ENCODE results near the gene ATG7.
A peak's percentile ranks its signal among the peaks of the same experiment; 100 is the strongest.
"Not testable (repeated sequence)": the region's sequence is repeated elsewhere in the genome, so short reads cannot be mapped to it uniquely, and the experiment has no call there.

ATG7 gene

GRCh38 chr3:11457135-11457534 is 184.9 kb downstream of the ATG7 start:
- DNase-seq (ENCODE audit: low read depth in 2 of 2): no peak
- no peak overlapping the region for H3K4me3 ChIP-seq (replicated peaks in 1 of 2; ENCODE audit: low read depth in 2 of 2, low read length in 2 of 2)
- no peak for TF ChIP-seq CTCF (IDR thresholded peaks at IDR 0.05; ENCODE audit: low read depth, low read length)

GRCh38 chr3:11459186-11459824 is 187.1 kb downstream of the ATG7 start:
- TF ChIP-seq CTCF (IDR thresholded peaks at IDR 0.05; ENCODE audit: low read depth, low read length): no peak
- peak in 1 of 2 donors; percentile 77 for DNase-seq (ENCODE audit: low read depth in 2 of 2)
- H3K4me3 ChIP-seq (replicated peaks in 1 of 2; ENCODE audit: low read depth in 2 of 2, low read length in 2 of 2): no peak overlapping the region

GRCh38 chr3:11461226-11461625 is 189.0 kb downstream of the ATG7 start:
- TF ChIP-seq CTCF (IDR thresholded peaks at IDR 0.05; ENCODE audit: low read depth, low read length): no peak
- no peak for DNase-seq (ENCODE audit: low read depth in 2 of 2)
- no peak overlapping the region for H3K4me3 ChIP-seq (replicated peaks in 1 of 2; ENCODE audit: low read depth in 2 of 2, low read length in 2 of 2)

- not testable (repeated sequence) for DNase-seq (ENCODE audit: low read depth in 2 of 2); H3K4me3 ChIP-seq (replicated peaks in 1 of 2; ENCODE audit: low read depth in 2 of 2, low read length in 2 of 2)
Observed at GRCh38 chr3:11462673-11463072, 190.5 kb downstream of the ATG7 start.

- no peak for TF ChIP-seq CTCF (IDR thresholded peaks at IDR 0.05; ENCODE audit: low read depth, low read length)
- no peak for DNase-seq (ENCODE audit: low read depth in 2 of 2)
- H3K4me3 ChIP-seq (replicated peaks in 1 of 2; ENCODE audit: low read depth in 2 of 2, low read length in 2 of 2): no peak overlapping the region
Observed at GRCh38 chr3:11463591-11463990, 191.4 kb downstream of the ATG7 start.

- no peak for TF ChIP-seq CTCF (IDR thresholded peaks at IDR 0.05; ENCODE audit: low read depth, low read length)
- H3K4me3 ChIP-seq (replicated peaks in 1 of 2; ENCODE audit: low read depth in 2 of 2, low read length in 2 of 2): no peak overlapping the region
- no peak for DNase-seq (ENCODE audit: low read depth in 2 of 2)
Observed at GRCh38 chr3:11464356-11464755, 192.2 kb downstream of the ATG7 start.

GRCh38 chr3:11465744-11466616 is 193.8 kb downstream of the ATG7 start:
- peak; percentile 98 for DNase-seq (ENCODE audit: low read depth in 2 of 2)
- TF ChIP-seq CTCF (IDR thresholded peaks at IDR 0.05; ENCODE audit: low read depth, low read length): no peak
- H3K4me3 ChIP-seq (replicated peaks in 1 of 2; ENCODE audit: low read depth in 2 of 2, low read length in 2 of 2): no peak overlapping the region
